ENCODE results near the gene FSTL5. TPM values are rescaled to one million over a fixed set of nuclear protein-coding genes. Genes with fewer than 3 reads are reported as not detected.
A peak's percentile ranks its signal among the peaks of the same experiment; 100 is the strongest.

FSTL5 gene
- total and polyA plus RNA-seq, 2 experiments from 2014 or later = 0.06 to 0.49 TPM

DNA sequence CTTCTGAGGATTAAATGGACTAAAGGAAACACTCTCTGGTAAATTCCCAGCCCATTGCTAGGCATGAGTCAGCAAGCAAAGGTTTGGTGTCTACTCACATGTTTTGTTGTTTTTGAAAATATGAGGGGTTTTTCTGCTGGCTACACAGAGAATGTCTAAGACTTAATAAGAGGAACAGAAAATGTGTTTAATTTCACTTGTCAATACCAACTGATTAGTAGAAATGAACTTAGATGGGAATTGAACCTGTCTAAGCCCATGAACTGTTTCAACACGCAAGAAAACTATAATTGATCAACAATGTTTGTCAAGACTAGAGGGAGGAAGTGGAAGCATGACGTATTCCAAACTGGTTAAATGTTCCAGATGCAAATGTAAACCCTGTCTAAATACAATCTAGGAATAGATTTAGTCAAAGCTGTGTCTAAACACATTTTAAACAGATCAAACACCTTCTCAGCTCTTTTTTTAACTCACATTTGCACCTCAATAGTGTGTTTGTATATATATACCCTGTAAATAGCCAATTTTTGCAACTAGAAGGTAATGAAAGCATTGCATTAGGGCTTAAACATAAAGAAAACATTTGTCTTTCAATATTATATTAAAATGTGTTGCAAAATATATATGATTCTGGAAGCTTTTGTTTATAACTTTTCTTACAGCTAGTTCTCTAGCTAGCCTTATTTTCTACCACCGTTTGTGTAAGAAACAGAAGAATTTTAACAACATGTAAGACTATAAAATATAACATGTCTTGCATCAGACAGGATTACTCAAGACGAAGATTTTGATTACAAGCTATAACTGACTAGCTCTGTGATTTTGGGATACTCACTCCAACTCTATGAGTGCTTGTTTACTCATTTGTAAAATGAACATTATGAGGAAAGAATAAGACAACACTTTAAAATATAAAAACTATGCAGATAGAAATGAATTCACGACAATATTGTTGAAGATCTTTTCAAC lies 607.8 kb downstream of the FSTL5 start:
- Histone ChIP-seq H3K4me1 (ENCODE audit: insufficient read depth) (peaks cover 11% of the 10 kb centered on the region), H3K36me3 (ENCODE audit: insufficient read depth) (no peaks in the 10 kb centered on the region), H3K27me3 (ENCODE audit: insufficient read depth) (no peaks in the 10 kb centered on the region), H2AFZ (0 out of 2 replicates have a peak overlapping the region, but pooled peaks have one; percentile 48), H3K4me2 (no peak overlapping the region), H4K20me1 (replicated peaks; ENCODE audit: insufficient read depth) (no peaks in the 10 kb centered on the region), H3K4me3 (no peak overlapping the region), H3K27ac (ENCODE audit: low read depth) (no peak overlapping the region), H3K9me2 (ENCODE audit: insufficient read depth) (no peaks in the 10 kb centered on the region), H3F3A (replicated peaks; ENCODE audit: low read depth) (no peaks in the 10 kb centered on the region), H3K79me2 (replicated peaks; ENCODE audit: insufficient read depth) (no peaks in the 10 kb centered on the region)
- peaks cover 12% of the 10 kb centered on the region for H3K4me1 Mint-ChIP-seq
- no peak for ATAC-seq
- TF ChIP-seq, protein P1, sequence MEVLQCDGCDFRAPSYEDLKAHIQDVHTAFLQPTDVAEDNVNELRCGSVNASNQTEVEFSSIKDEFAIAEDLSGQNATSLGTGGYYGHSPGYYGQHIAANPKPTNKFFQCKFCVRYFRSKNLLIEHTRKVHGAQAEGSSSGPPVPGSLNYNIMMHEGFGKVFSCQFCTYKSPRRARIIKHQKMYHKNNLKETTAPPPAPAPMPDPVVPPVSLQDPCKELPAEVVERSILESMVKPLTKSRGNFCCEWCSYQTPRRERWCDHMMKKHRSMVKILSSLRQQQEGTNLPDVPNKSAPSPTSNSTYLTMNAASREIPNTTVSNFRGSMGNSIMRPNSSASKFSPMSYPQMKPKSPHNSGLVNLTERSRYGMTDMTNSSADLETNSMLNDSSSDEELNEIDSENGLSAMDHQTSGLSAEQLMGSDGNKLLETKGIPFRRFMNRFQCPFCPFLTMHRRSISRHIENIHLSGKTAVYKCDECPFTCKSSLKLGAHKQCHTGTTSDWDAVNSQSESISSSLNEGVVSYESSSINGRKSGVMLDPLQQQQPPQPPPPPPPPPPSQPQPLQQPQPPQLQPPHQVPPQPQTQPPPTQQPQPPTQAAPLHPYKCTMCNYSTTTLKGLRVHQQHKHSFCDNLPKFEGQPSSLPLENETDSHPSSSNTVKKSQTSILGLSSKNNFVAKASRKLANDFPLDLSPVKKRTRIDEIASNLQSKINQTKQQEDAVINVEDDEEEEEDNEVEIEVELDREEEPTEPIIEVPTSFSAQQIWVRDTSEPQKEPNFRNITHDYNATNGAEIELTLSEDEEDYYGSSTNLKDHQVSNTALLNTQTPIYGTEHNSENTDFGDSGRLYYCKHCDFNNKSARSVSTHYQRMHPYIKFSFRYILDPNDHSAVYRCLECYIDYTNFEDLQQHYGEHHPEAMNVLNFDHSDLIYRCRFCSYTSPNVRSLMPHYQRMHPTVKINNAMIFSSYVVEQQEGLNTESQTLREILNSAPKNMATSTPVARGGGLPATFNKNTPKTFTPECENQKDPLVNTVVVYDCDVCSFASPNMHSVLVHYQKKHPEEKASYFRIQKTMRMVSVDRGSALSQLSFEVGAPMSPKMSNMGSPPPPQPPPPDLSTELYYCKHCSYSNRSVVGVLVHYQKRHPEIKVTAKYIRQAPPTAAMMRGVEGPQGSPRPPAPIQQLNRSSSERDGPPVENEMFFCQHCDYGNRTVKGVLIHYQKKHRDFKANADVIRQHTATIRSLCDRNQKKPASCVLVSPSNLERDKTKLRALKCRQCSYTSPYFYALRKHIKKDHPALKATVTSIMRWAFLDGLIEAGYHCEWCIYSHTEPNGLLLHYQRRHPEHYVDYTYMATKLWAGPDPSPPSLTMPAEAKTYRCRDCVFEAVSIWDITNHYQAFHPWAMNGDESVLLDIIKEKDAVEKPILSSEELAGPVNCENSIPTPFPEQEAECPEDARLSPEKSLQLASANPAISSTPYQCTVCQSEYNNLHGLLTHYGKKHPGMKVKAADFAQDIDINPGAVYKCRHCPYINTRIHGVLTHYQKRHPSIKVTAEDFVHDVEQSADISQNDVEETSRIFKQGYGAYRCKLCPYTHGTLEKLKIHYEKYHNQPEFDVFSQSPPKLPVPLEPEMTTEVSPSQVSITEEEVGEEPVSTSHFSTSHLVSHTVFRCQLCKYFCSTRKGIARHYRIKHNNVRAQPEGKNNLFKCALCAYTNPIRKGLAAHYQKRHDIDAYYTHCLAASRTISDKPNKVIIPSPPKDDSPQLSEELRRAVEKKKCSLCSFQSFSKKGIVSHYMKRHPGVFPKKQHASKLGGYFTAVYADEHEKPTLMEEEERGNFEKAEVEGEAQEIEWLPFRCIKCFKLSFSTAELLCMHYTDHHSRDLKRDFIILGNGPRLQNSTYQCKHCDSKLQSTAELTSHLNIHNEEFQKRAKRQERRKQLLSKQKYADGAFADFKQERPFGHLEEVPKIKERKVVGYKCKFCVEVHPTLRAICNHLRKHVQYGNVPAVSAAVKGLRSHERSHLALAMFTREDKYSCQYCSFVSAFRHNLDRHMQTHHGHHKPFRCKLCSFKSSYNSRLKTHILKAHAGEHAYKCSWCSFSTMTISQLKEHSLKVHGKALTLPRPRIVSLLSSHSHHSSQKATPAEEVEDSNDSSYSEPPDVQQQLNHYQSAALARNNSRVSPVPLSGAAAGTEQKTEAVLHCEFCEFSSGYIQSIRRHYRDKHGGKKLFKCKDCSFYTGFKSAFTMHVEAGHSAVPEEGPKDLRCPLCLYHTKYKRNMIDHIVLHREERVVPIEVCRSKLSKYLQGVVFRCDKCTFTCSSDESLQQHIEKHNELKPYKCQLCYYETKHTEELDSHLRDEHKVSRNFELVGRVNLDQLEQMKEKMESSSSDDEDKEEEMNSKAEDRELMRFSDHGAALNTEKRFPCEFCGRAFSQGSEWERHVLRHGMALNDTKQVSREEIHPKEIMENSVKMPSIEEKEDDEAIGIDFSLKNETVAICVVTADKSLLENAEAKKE (CRISPR knock-in tag; IDR thresholded peaks at IDR 0.05) = no peak
- TF ChIP-seq, protein P2, sequence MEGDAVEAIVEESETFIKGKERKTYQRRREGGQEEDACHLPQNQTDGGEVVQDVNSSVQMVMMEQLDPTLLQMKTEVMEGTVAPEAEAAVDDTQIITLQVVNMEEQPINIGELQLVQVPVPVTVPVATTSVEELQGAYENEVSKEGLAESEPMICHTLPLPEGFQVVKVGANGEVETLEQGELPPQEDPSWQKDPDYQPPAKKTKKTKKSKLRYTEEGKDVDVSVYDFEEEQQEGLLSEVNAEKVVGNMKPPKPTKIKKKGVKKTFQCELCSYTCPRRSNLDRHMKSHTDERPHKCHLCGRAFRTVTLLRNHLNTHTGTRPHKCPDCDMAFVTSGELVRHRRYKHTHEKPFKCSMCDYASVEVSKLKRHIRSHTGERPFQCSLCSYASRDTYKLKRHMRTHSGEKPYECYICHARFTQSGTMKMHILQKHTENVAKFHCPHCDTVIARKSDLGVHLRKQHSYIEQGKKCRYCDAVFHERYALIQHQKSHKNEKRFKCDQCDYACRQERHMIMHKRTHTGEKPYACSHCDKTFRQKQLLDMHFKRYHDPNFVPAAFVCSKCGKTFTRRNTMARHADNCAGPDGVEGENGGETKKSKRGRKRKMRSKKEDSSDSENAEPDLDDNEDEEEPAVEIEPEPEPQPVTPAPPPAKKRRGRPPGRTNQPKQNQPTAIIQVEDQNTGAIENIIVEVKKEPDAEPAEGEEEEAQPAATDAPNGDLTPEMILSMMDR (conservative IDR thresholded peaks at IDR 0.05; ENCODE audit: low read depth in 2 of 2) = no peak
- TF ChIP-seq EZH2 (IDR thresholded peaks at IDR 0.05; ENCODE audit: low read depth, unreplicated experiment) = no peak
- no peak for TF ChIP-seq EZH2phosphoT487 (IDR thresholded peaks at IDR 0.05; ENCODE audit: unreplicated experiment)
- TF ChIP-seq, protein P3, sequence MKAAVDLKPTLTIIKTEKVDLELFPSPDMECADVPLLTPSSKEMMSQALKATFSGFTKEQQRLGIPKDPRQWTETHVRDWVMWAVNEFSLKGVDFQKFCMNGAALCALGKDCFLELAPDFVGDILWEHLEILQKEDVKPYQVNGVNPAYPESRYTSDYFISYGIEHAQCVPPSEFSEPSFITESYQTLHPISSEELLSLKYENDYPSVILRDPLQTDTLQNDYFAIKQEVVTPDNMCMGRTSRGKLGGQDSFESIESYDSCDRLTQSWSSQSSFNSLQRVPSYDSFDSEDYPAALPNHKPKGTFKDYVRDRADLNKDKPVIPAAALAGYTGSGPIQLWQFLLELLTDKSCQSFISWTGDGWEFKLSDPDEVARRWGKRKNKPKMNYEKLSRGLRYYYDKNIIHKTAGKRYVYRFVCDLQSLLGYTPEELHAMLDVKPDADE (IDR thresholded peaks at IDR 0.05) = no peak
- TF ChIP-seq STAT1 (IDR thresholded peaks at IDR 0.05; ENCODE audit: unreplicated experiment) = no peak
- TF ChIP-seq CREB1 (CRISPR knock-in tag; IDR thresholded peaks at IDR 0.05; ENCODE audit: low read depth) = no peak
- TF ChIP-seq ZNF331 (CRISPR knock-in tag; IDR thresholded peaks at IDR 0.05; ENCODE audit: low read depth) = no peak
- no peak for TF ChIP-seq ZNF114 (CRISPR knock-in tag; IDR thresholded peaks at IDR 0.05)
- TF ChIP-seq JUNB (IDR thresholded peaks at IDR 0.05; ENCODE audit: unreplicated experiment) = no peak
- no peak for TF ChIP-seq NANOG (IDR thresholded peaks at IDR 0.05; ENCODE audit: borderline replicate concordance)
- no peak for TF ChIP-seq POLR2AphosphoS5 (IDR thresholded peaks at IDR 0.05; ENCODE audit: low read depth)
- TF ChIP-seq, protein P4, sequence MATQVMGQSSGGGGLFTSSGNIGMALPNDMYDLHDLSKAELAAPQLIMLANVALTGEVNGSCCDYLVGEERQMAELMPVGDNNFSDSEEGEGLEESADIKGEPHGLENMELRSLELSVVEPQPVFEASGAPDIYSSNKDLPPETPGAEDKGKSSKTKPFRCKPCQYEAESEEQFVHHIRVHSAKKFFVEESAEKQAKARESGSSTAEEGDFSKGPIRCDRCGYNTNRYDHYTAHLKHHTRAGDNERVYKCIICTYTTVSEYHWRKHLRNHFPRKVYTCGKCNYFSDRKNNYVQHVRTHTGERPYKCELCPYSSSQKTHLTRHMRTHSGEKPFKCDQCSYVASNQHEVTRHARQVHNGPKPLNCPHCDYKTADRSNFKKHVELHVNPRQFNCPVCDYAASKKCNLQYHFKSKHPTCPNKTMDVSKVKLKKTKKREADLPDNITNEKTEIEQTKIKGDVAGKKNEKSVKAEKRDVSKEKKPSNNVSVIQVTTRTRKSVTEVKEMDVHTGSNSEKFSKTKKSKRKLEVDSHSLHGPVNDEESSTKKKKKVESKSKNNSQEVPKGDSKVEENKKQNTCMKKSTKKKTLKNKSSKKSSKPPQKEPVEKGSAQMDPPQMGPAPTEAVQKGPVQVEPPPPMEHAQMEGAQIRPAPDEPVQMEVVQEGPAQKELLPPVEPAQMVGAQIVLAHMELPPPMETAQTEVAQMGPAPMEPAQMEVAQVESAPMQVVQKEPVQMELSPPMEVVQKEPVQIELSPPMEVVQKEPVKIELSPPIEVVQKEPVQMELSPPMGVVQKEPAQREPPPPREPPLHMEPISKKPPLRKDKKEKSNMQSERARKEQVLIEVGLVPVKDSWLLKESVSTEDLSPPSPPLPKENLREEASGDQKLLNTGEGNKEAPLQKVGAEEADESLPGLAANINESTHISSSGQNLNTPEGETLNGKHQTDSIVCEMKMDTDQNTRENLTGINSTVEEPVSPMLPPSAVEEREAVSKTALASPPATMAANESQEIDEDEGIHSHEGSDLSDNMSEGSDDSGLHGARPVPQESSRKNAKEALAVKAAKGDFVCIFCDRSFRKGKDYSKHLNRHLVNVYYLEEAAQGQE (IDR thresholded peaks at IDR 0.05; ENCODE audit: unreplicated experiment) = no peak
- no peak overlapping the region for H3K4me3 Mint-ChIP-seq
- H3K27ac Mint-ChIP-seq = peak overlapping the region; percentile 90
- no peaks in the 10 kb centered on the region for H3K27me3 Mint-ChIP-seq (ENCODE audit: insufficient read depth, low read depth, poor library complexity)
- H3K36me3 Mint-ChIP-seq (ENCODE audit: low read depth) = no peaks in the 10 kb centered on the region
- H3K9me3 Mint-ChIP-seq = peaks cover 3% of the 10 kb centered on the region; the same call in 1 of the 3 replicates
- DNase-seq (ENCODE audit: low spot score) = no peak
